Measurements from ENCODE around the gene BORCS8.

Gene BORCS8

GRCh38 chr19:19232261-19232721, 40.3 kb upstream of the BORCS8 start:
- no peak for TF ChIP-seq POLR2AphosphoS5 (IDR thresholded peaks at IDR 0.05; ENCODE audit: low read depth)
- TF ChIP-seq, protein P1, sequence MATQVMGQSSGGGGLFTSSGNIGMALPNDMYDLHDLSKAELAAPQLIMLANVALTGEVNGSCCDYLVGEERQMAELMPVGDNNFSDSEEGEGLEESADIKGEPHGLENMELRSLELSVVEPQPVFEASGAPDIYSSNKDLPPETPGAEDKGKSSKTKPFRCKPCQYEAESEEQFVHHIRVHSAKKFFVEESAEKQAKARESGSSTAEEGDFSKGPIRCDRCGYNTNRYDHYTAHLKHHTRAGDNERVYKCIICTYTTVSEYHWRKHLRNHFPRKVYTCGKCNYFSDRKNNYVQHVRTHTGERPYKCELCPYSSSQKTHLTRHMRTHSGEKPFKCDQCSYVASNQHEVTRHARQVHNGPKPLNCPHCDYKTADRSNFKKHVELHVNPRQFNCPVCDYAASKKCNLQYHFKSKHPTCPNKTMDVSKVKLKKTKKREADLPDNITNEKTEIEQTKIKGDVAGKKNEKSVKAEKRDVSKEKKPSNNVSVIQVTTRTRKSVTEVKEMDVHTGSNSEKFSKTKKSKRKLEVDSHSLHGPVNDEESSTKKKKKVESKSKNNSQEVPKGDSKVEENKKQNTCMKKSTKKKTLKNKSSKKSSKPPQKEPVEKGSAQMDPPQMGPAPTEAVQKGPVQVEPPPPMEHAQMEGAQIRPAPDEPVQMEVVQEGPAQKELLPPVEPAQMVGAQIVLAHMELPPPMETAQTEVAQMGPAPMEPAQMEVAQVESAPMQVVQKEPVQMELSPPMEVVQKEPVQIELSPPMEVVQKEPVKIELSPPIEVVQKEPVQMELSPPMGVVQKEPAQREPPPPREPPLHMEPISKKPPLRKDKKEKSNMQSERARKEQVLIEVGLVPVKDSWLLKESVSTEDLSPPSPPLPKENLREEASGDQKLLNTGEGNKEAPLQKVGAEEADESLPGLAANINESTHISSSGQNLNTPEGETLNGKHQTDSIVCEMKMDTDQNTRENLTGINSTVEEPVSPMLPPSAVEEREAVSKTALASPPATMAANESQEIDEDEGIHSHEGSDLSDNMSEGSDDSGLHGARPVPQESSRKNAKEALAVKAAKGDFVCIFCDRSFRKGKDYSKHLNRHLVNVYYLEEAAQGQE (IDR thresholded peaks at IDR 0.05; ENCODE audit: insufficient replicate concordance, low read depth) = no peak
- TF ChIP-seq CTCF (IDR thresholded peaks at IDR 0.05; ENCODE audit: insufficient read depth, low read length) = no peak
- no peak for TF ChIP-seq SPI1 (IDR thresholded peaks at IDR 0.05; ENCODE audit: borderline replicate concordance, low read depth)
- no peak for TF ChIP-seq GABPA (IDR thresholded peaks at IDR 0.05; ENCODE audit: low read depth)

DNA sequence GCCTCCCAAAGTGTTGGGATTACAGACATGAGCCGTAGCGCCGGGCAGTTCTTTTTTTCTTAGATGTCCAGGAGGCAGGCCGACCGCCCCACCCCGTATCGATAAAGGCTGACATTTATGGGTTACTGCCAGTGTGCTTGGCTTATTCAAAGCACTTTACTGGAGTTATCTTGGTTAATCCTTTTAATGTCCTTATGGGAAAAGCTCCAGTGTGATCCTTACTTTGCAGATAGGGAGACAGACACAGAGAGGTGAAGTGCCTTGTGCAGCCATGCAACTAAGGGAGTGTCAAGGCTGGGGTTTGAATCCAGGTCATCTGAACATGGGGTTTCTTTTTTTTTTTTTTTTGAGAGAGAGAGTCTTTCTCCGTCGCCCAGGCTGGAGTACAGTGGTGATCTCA, 39.0 kb upstream of the BORCS8 start:
- Histone ChIP-seq H3K27me3 (ENCODE audit: insufficient read depth, poor library complexity, severe bottlenecking) (peaks cover 3% of the 10 kb centered on the region), H3K4me3 (replicated peaks; ENCODE audit: insufficient read depth, low read length) (no peak overlapping the region), H3K27ac (replicated peaks) (no peak overlapping the region)
- TF ChIP-seq SPI1 (IDR thresholded peaks at IDR 0.05; ENCODE audit: borderline replicate concordance, low read depth) = no peak
- no peak for TF ChIP-seq GABPA (IDR thresholded peaks at IDR 0.05; ENCODE audit: low read depth)
- TF ChIP-seq, protein P1 (IDR thresholded peaks at IDR 0.05; ENCODE audit: insufficient replicate concordance, low read depth) = no peak
- TF ChIP-seq CTCF (IDR thresholded peaks at IDR 0.05; ENCODE audit: insufficient read depth, low read length) = no peak
- no peak for TF ChIP-seq POLR2AphosphoS5 (IDR thresholded peaks at IDR 0.05; ENCODE audit: low read depth)
- DNase-seq (ENCODE audit: low read depth in 1 of 2, low spot score in 1 of 2) = no peak

More at GRCh38 chr19:19232261-19232721, 40.3 kb upstream of the BORCS8 start:
- Histone ChIP-seq H3K27me3 (ENCODE audit: insufficient read depth, poor library complexity, severe bottlenecking) (peaks cover 3% of the 10 kb centered on the region), H3K27ac (replicated peaks) (no peak overlapping the region), H3K4me3 (replicated peaks; ENCODE audit: insufficient read depth, low read length) (no peak overlapping the region)
- no peak for DNase-seq (ENCODE audit: low read depth in 1 of 2, low spot score in 1 of 2)

DNA sequence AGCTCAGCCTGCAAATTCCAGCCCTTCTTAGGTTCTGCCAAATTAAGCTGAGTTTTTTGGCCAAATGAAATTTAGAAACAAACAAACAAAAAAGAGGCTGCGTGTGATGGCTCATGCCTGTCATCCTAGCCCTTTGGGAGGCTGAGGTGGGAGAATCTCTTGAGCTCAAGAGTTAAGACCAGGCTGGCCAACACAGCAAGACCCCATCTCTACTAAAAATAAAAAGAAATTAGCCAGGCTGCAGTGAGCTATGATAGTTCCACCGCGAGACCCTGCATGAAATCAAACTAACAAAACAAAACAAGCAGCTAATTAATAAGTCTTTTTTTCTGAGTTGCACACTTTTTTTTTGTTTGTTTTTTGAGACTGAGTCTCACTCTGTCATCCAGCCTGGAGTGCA, 37.7 kb upstream of the BORCS8 start:
- TF ChIP-seq SPI1 (IDR thresholded peaks at IDR 0.05; ENCODE audit: borderline replicate concordance, low read depth) (no peak), POLR2AphosphoS5 (IDR thresholded peaks at IDR 0.05; ENCODE audit: low read depth) (no peak), CTCF (IDR thresholded peaks at IDR 0.05; ENCODE audit: insufficient read depth, low read length) (no peak), GABPA (IDR thresholded peaks at IDR 0.05; ENCODE audit: low read depth) (no peak)
- TF ChIP-seq, protein P1 (IDR thresholded peaks at IDR 0.05; ENCODE audit: insufficient replicate concordance, low read depth) = no peak
- no peak for DNase-seq (ENCODE audit: low read depth in 1 of 2, low spot score in 1 of 2)
- H3K4me3 ChIP-seq (replicated peaks; ENCODE audit: insufficient read depth, low read length) = no peak overlapping the region
- H3K27me3 ChIP-seq (ENCODE audit: insufficient read depth, poor library complexity, severe bottlenecking) = peaks cover 3% of the 10 kb centered on the region
- H3K27ac ChIP-seq (replicated peaks) = no peak overlapping the region

Data from HL-60 (cell line).